Endothelial cell of umbilical vein (primary cell): Measurements from ENCODE around the gene SUGP1. TPM values are rescaled to one million over a fixed set of nuclear protein-coding genes. Genes with fewer than 3 reads are reported as not detected.
A peak's percentile ranks its signal among the peaks of the same experiment; 100 is the strongest.

ENCODE experiments used
- BruUV-seq: library from RNA; stranded (reverse); fragments of 400-500 nt; replicated peaks from 2 replicates; lab custom pipeline; 2021; lab: Mats Ljungman, UMichigan
- CTCF ChIA-PET: fragments of 300-600, 350-600 bp; sonication (Branson Sonifier 250); formaldehyde crosslinking; loops from one replicate; lab custom pipeline; 2021; ENCODE audit warnings: antibody characterized with exemption, inconsistent platforms; lab: Charles Lee
- POLR2A ChIA-PET: fragments of 300-600, 350-600 bp; sonication (Branson Sonifier 250); formaldehyde crosslinking; loops from one replicate; lab custom pipeline; 2021; ENCODE audit warnings: antibody characterized with exemption, inconsistent platforms; lab: Charles Lee
- DNase-seq: peaks from one replicate; pipeline ENCODE4 v3.0.0-alpha.2; 2011; ENCODE audit warnings: low read depth, low spot score
- FAIRE-seq: peaks from 2 replicates; lab custom pipeline; 2011; peaks lifted over from hg19 to GRCh38; lab: Jason Lieb, UNC
- H2AFZ ChIP-seq: 2 replicates; pipeline ENCODE4 v1.6.0; 2012; ENCODE audit warnings: low read depth, low read length, control low read depth, inconsistent platforms
- H3K27ac ChIP-seq: 2 replicates; pipeline ENCODE4 v1.5.1; 2011; ENCODE audit warnings: low read depth, mild to moderate bottlenecking, control low read depth, low read length, moderate library complexity; ENCODE audit not compliant: insufficient read depth
- H3K27me3 ChIP-seq, 2 experiments: 2 replicates each; pipeline versions ENCODE4 v1.6.0 to v1.6.1; 2011; ENCODE audit warnings: low read length in 2 of 2, mixed read lengths in 1 of 2; ENCODE audit not compliant: control insufficient read depth in 2 of 2, insufficient read depth in 2 of 2
- H3K36me3 ChIP-seq, 2 experiments: 2 replicates in 1 of 2; 3 replicates in 1 of 2; pipeline ENCODE4 v1.5.1; 2011; ENCODE audit warnings: low read length in 2 of 2, mild to moderate bottlenecking in 1 of 2, moderate library complexity in 1 of 2; ENCODE audit not compliant: control insufficient read depth in 2 of 2, insufficient read depth in 2 of 2; ENCODE audit errors: extremely low read depth in 1 of 2
- H3K4me1 ChIP-seq: 3 replicates; pipeline ENCODE4 v1.5.1; 2011; ENCODE audit warnings: mild to moderate bottlenecking, low read length; ENCODE audit not compliant: control insufficient read depth, insufficient read depth; ENCODE audit errors: extremely low read depth
- H3K4me2 ChIP-seq: 2 replicates; pipeline ENCODE4 v1.6.1; 2011; ENCODE audit warnings: low read length, control low read depth, mixed read lengths; ENCODE audit not compliant: insufficient read depth
- H3K4me3 ChIP-seq, 3 experiments: fragments of 200-600 bp in 1 of 3; sonication (generic), shearing (Covaris generic) in 1 of 3; replicated peaks in 1 of 3; 2 replicates each; pipeline ENCODE4 v1.5.1; 2011 to 2016; ENCODE audit warnings: control low read depth in 3 of 3, low read length in 3 of 3, mild to moderate bottlenecking in 2 of 3, inconsistent platforms in 1 of 3, low read depth in 1 of 3, moderate library complexity in 1 of 3; ENCODE audit not compliant: insufficient read depth in 1 of 3
- H3K79me2 ChIP-seq: 2 replicates; pipeline ENCODE4 v1.6.0; 2012; ENCODE audit warnings: low read length, inconsistent platforms; ENCODE audit not compliant: control insufficient read depth, insufficient read depth
- H3K9ac ChIP-seq: replicated peaks from 2 replicates; pipeline ENCODE3; 2011; ENCODE audit warnings: low read length, control low read depth; ENCODE audit not compliant: insufficient read depth; ENCODE audit errors: extremely low read depth
- H3K9me1 ChIP-seq: replicated peaks from 3 replicates; pipeline ENCODE4 v1.6.0; 2011; ENCODE audit warnings: mild to moderate bottlenecking, low read length; ENCODE audit not compliant: control insufficient read depth, insufficient read depth; ENCODE audit errors: extremely low read depth
- H3K9me3 ChIP-seq: replicated peaks from 2 replicates; pipeline ENCODE4 v1.5.1; 2012; ENCODE audit warnings: low read length, inconsistent platforms; ENCODE audit not compliant: control insufficient read depth, insufficient read depth
- H4K20me1 ChIP-seq: replicated peaks from 2 replicates; pipeline ENCODE3; 2011; ENCODE audit warnings: mild to moderate bottlenecking, low read length; ENCODE audit not compliant: control insufficient read depth, insufficient read depth; ENCODE audit errors: extremely low read depth
- CTCF ChIP-seq, 2 donors: IDR thresholded peaks; 1 replicate in 1 of 2; 2 replicates in 1 of 2; pipeline ENCODE4 v1.5.1; 2011; ENCODE audit warnings: low read length in 2 of 2, mild to moderate bottlenecking in 2 of 2, moderate library complexity in 2 of 2, control low read depth in 1 of 2, inconsistent platforms in 1 of 2, low read depth in 1 of 2; ENCODE audit not compliant: insufficient read depth in 1 of 2; ENCODE audit errors: extremely low read depth in 1 of 2
- FOS ChIP-seq: IDR thresholded peaks from 2 replicates; pipeline ENCODE4 v1.6.1; 2011; ENCODE audit warnings: mild to moderate bottlenecking, low read length, moderate library complexity, borderline replicate concordance; ENCODE audit not compliant: insufficient read depth
- GATA2 ChIP-seq: IDR thresholded peaks from 2 replicates; pipeline ENCODE4 v1.7.0; 2011; ENCODE audit warnings: low read depth, mild to moderate bottlenecking, moderate library complexity, mixed read lengths, low read length; ENCODE audit not compliant: insufficient read length, insufficient read depth
- JUN ChIP-seq: IDR thresholded peaks from 2 replicates; pipeline ENCODE4 v1.6.1; 2011; ENCODE audit warnings: borderline replicate concordance, low read depth; ENCODE audit not compliant: insufficient read length, insufficient read depth
- MAX ChIP-seq: IDR thresholded peaks from 2 replicates; pipeline ENCODE4 v1.6.1; 2011; ENCODE audit not compliant: insufficient read depth, insufficient read length
- MYC ChIP-seq: IDR thresholded peaks from one replicate; pipeline ENCODE4 v1.6.1; 2011; ENCODE audit warnings: mild to moderate bottlenecking, low read depth, low read length
- POLR2A ChIP-seq: IDR thresholded peaks from 2 replicates; pipeline ENCODE4 v1.6.1; 2012; ENCODE audit warnings: low read depth, mild to moderate bottlenecking, control low read depth, low read length
- POLR2AphosphoS5 ChIP-seq: IDR thresholded peaks from 2 replicates; pipeline ENCODE4 v1.6.1; 2012; ENCODE audit warnings: low read depth, mild to moderate bottlenecking, control low read depth, low read length, moderate library complexity; ENCODE audit not compliant: insufficient read depth
- dilution Hi-C: fragments of 300-500 bp; cut with MboI; formaldehyde crosslinking; loops from one replicate; pipeline ENCODE4 v1.15.0; 2019; ENCODE audit warnings: low sequenced_read_pairs; ENCODE audit not compliant: extremely low pct_ligation_motif_present
- intact Hi-C: fragments of 100-400 bp; cut with micrococcal nuclease; formaldehyde crosslinking; loops from one replicate; pipeline ENCODE4 v1.10.0; 2022
- polyA plus RNA-seq, 4 experiments: library from polyadenylated mRNA; depleted of rRNA in 3 of 4; stranded (reverse) in 3 of 4; unstranded in 1 of 4; fragments of >200 nt; gene quantifications; 2 replicates each; pipeline versions ENCODE4 v1.2.1 to v1.2.3, GENCODE V29; 2011 to 2012; ENCODE audit warnings: missing spikeins in 1 of 4
- total RNA-seq: library from RNA; stranded (reverse); gene quantifications from 2 replicates; pipeline ENCODE4 v1.2.3, GENCODE V29; 2021

SUGP1 gene
- total and polyA plus RNA-seq, 2 donors (not counting 3 experiments of a cell fraction or from before 2014, with no cell fraction given): 41.0 to 64.7 TPM

DNA sequence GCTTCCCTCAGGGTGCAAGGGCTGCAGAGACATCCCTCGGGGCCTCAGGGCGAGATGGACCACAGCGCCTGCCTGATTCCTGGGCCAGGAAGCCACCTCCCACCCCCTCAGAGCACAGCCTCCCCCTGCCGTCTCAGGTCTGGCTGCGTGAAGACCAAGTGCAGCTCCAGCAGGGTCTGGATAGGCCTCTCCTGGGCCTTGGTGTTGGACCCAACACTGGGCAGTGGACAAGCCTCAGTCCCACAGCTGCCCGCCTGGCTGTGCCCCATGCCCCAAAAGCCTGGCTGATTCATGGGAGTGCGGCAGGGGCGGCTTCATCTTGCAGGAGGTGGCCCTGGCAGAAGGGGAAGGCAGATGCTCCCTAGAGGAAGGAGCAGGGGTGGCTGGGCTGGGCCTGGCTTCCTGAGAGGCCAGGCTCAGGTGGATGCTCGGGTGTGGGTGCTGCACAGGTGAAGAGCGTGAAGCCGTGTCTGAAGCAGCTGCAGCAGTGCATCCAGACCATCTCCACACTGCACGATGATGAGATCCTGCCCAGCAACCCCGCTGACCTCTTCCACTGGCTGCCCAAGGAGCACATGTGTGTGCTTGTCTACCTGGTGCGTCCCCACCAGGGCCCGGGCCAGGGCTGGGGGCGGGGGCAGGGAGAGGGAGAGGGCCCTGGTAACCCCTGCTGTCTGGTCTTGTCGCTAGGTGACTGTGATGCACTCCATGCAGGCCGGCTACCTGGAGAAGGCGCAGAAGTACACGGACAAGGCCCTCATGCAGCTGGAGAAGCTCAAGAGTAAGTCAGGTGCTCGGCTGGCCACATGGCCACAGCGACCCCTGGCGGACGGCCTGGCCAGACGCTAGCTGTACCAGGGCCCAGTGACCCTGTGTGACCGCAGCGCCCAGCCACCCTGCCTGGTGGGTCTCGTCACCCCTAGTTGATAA, 22.0 kb upstream of the SUGP1 start:
- no peaks in the 10 kb centered on the region for H4K20me1 ChIP-seq
- dilution Hi-C loops: no loop called here
- intact Hi-C loops: loop anchor here (1.0 kb wide), 1 partner anchor 156 kb away; no protein-coding TSS in a partner anchor
- no peaks in the 10 kb centered on the region for H3K79me2 ChIP-seq
- peak; percentile 87 to 98 for TF ChIP-seq CTCF (IDR thresholded peaks at IDR 0.05; ENCODE audit: extremely low read depth in 1 of 2, insufficient read depth in 1 of 2, low read depth in 1 of 2, low read length in 2 of 2)
- TF ChIP-seq FOS: no peak
- peak; percentile 42 for TF ChIP-seq MAX
- TF ChIP-seq GATA2: no peak
- no peak for TF ChIP-seq JUN
- no peak for TF ChIP-seq POLR2A
- TF ChIP-seq MYC: no peak
- TF ChIP-seq POLR2AphosphoS5: no peak
- FAIRE-seq (peak; percentile 48), DNase-seq (peak; percentile 43)
- H2AFZ ChIP-seq: no peak overlapping the region
- H3K36me3 ChIP-seq: peaks cover 6 to 77% of the 10 kb centered on the region in 2 experiments
- no peak overlapping the region for H3K27ac ChIP-seq
- H3K9me3 ChIP-seq: no peaks in the 10 kb centered on the region
- BruUV-seq: no TSS peak
- H3K4me2 ChIP-seq: no peak overlapping the region
- H3K4me3 ChIP-seq: no peak overlapping the region
- H3K9me1 ChIP-seq: no peaks in the 10 kb centered on the region
- H3K27me3 ChIP-seq: no peaks in the 10 kb centered on the region
- ChIA-PET CTCF (interaction anchor here (0.6 to 2.7 kb wide), 37 partner anchors 9 to 199 kb away, joined by 3 to 51 read pairs (median 4); partner anchors contain the start of genes BORCS8, MAU2, NR2C2AP and RFXANK), POLR2A (no interaction called here)
- no peaks in the 10 kb centered on the region for H3K4me1 ChIP-seq
- H3K9ac ChIP-seq: no peak overlapping the region
